ENCODE measurements around the gene TMC1.
A peak's percentile ranks its signal among the peaks of the same experiment; 100 is the strongest.
"Not testable (repeated sequence)": the region's sequence is repeated elsewhere in the genome, so short reads cannot be mapped to it uniquely, and the experiment has no call there.

The TMC1 gene

DNA sequence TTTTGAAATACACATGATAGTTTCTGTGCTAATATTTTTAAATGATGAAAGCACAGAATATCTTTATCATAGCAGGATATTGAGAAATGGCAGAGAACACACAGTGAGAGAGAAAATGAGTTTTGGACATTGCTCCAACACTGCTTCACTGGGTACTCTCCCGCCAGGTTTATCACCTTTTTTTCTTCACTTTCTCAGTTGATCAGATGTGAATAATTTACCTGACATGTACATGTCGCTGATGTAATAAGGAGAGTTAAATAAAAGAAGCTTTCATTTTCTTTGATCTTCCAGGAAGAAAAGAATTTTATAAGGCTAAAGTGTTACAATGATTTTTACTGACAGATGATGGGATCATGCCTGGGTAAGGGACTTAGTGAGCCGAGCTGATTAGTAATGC lies 297.0 kb downstream of the TMC1 start:
- no peak for DNase-seq (ENCODE audit: low read depth in 2 of 2)

DNA sequence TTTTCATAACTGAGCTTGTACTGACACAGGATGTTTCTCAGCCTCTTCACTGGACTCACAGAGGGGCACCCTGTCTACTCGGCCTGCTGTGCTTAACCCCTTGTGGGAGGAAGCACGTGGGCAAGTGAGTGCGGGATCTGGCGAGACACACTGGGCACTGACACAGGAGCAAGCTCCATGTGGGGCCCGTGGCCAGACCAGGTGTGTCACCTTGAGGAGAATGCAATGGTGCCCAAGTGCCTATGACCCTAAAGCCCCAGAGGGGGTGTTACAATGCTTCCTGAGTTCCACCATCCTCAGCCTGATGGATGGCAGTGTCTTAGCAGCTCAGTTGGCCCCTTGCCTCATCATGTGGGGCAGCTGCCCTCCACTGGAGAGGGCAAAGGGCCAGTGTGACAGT lies 302.6 kb downstream of the TMC1 start:
- DNase-seq (ENCODE audit: low read depth in 2 of 2) = no peak

DNA sequence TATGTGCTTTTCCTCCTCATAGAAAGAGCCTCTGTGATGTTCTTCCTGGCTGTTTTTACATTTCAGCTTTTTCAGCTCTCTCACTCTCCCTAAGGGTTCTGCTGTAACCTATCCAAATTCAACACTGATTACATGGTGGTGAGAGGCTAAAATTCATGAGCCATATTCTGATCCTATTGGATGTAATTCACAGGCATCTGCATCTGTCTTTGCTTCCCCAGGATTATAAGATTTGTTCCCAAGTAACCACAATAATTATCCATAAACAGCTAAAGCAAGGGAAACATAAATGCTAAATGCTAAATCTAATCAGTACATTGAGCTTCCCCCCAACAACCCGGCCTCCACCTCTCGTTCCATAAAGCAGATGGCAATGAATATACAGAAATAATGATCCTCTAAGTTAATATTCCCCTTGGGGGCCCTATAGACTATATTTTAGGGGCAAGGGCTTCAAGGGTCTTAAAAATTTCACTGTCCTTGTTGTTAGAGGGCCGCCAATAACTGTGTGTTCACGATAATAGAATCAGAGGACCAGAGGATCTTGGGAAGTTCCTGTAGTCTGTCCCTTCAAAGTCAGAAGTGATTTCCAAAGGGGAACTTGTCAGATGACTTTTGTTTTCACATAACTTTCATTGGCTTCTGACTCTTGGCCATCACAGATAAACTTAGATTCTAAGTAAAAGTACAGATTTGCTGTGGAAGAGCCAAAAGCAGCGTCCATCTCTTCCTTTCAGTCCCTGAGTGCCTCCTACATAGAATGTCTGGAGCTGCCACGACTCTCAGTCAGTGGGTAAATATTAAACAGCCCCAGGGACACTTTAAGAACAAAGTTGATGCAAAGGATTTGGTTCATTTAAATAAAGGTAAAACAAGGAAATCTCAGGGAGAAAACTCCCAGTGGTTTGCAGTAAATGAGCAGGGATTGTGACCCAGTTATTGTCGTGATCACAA lies 305.9 kb downstream of the TMC1 start:
- DNase-seq (ENCODE audit: low read depth in 2 of 2) = no peak

DNA sequence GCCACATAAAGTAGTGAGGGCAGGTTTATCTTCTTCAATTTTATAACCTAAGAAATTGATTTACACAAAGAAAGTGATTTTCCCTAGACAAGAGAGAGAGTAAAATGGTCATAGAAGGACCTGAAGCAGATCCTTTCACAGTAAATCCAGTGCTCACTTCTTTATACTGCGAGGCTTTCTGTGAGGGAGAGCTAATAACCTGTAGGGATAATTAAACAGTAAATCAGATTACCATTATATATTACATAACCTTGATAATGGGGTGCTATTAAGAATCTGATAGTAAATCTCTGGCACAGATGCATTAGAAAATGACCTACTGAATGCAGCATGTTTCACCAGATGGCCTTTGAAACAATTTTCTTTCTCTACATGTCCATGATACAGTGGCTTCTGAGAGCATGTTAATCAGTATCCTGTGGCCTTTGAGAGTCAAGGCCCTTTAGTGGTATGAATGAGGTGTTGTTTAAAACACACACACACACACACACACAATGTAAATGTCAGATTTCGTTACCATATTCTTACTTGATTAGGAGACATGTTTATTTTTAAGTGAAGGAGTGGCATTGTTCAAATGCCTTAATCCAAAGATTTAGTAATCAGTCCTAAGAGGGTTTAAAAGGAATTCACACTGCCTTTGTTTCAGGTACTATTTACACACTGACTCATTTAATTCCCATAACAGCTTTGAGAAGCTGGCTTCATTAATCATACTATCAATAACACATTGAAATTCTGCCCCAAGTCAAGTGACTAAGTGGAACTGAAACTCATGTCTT lies 306.7 kb downstream of the TMC1 start:
- DNase-seq (ENCODE audit: low read depth in 2 of 2) = no peak

DNA sequence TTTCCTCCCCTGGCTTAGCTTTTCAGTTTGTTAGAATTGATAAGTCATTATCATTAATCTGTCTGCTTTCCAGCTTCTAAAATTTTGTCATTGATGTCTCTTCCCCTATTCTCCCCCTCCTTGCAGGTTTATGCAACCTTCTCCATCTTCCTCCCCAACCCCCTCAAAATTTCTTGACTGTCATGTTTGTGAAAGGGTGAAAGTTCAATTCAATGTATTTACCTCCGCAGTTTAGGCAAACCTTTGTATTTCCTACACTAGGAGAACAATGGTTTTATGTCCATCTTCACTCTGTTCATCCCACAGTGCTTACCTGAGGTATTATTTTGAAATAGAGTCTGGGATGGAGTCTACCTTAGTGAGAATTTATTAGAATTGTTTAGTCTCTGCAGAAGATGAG lies 313.6 kb downstream of the TMC1 start:
- no peak for DNase-seq (ENCODE audit: low read depth in 2 of 2)

DNA sequence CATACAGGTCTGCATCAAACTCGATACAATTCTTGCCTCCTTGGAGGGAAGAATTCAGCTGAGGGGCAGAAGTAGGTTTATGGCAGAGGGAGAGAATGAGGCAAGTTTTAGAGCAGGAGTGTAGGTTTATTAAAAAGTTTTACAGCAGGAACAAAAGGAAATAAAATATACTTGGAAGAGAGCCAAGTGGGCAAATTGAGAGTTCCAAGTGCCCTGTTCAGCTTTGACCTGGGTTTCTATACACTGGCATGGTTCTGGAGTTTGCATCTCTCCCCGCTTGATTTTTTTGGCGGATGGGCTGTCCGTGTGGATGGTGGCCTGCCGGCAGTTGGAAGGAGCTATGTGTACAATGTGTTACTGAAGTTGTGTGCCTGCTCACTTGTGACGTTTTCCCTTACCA lies 315.4 kb downstream of the TMC1 start:
- no peak for DNase-seq (ENCODE audit: low read depth in 2 of 2)

DNA sequence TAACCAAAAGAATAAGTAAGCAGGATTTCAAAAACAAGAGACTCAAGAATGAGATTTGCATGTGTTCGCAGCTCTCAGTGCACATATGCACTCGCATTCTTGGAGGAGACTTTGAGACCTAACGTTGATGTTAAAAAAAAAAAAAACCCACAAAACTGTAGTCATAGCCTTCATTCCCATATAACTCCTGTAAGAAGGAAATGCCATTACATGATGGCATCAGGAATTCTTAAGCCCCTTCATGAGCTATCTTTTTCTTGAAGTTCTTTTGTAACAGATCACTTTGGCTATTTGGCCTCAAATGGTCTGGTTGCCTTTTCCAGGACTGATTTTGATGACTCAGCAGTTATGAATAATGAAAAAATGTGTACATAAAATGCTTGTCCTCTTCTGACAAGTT lies 317.7 kb downstream of the TMC1 start:
- peak; percentile 67 to 70 for DNase-seq (ENCODE audit: low read depth in 2 of 2)

DNA sequence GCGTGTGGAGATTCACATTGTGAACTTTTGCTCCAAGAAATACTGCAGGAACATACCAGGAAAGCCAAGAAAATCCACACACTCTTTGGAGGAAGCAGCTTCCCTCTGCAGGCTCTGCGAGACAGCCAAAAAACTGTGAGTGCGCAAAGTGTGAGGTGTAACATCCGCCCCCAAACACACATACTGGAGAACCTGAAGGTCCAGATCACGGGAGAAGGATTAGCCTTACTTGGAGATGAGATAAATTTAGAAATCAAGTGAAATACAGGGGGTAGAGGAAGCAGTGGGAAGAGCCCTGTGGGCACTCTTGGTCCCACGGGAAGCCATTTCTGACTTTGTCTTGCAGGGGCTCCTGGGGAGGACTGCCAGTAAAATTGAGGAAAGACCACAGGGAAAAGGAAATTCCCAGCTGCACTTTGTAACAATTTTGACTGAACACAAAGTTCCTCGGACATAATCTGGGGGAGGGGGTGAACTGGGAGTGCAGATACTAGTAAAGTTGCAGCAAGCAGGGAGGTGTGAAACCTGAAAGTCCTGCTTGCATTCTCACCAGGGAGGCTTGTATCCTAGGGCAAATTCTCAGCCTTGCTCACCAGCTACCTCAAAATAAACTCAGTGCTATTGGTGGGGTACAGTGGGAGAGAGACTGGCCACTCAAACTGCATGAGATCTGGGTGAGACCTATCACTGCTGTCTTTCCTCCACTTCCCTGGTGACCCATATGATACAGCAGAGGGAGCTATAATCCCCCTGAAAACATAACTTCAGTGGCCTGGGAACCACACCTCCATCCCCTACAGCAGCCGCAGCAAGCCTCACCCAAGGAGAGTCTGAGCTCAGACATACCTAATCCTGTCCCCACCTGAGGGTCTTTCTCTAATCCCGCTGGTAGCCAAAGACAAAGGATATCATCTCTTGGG lies 322.4 kb downstream of the TMC1 start:
- no peak for DNase-seq (ENCODE audit: low read depth in 2 of 2)

DNA sequence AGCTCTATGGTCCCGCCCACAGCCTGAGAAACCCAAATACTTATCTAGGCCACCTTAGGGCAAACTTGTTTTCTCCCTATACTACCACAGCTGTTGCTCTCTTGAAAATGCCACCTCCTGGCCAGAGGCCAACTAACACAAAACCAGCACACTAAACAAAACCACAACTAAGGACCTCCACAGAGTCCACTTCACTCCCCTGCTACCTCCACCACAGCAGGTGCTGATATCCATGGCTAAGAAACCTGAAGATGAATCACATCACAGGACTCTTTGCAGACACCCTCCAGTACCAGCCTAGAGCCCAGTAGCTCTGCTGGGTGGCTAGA lies 323.0 kb downstream of the TMC1 start:
- DNase-seq (ENCODE audit: low read depth in 2 of 2) = no peak

DNA sequence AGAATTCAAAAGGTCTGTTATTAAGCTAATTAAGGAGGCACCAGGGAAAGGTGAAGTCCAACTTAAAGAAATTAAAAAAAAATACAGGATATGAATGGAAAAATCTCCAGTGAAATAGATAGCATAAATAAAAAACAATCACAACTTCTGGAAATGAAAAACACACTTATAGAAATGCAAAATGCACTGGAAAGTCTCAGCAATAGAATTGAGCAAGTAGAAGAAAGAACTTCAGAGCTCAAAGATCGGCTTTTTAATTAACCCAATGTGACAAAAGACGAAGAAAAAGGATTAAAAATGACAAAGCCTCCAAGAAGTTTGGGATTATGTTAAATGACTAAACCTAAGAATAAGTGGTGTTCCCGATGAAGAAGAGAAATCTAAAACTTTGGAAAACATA lies 323.6 kb downstream of the TMC1 start:
- DNase-seq (ENCODE audit: low read depth in 2 of 2) = not testable (repeated sequence)

DNA sequence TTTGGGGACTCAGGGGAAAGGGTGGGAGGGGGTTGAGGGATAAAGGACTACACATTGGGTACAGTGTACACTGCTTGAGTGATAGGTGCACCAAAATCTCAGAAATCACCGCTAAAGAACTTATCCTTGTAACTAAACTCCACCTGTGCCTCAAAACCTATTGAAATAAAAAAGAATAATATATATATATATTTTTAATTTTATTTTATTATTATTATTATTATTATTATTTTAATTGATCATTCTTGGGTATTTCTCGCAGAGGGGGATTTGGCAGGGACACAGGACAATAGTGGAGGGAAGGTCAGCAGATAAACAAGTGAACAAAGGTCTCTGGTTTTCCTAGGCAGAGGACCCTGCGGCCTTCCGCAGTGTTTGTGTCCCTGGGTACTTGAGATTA lies 328.8 kb downstream of the TMC1 start:
- not testable (repeated sequence) for DNase-seq (ENCODE audit: low read depth in 2 of 2)

DNA sequence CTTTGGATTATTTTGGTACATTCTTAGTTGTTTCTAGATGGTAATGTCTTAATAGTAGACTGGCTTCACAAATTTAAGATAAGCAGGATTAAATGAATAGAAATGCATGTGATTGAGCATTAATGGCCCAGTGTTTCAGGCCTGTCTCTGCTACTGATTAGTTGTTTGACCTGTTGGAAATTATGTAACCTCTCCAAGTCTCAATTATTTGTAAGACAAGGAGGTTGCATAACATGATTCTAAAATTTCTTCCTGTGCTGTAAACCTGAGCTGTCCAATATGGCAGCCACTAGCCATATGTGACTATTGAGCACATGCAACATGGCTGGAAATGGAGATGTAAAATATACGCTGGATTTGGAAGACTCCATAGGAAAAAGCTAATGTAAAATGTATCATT lies 333.9 kb downstream of the TMC1 start:
- DNase-seq (ENCODE audit: low read depth in 2 of 2) = no peak

DNA sequence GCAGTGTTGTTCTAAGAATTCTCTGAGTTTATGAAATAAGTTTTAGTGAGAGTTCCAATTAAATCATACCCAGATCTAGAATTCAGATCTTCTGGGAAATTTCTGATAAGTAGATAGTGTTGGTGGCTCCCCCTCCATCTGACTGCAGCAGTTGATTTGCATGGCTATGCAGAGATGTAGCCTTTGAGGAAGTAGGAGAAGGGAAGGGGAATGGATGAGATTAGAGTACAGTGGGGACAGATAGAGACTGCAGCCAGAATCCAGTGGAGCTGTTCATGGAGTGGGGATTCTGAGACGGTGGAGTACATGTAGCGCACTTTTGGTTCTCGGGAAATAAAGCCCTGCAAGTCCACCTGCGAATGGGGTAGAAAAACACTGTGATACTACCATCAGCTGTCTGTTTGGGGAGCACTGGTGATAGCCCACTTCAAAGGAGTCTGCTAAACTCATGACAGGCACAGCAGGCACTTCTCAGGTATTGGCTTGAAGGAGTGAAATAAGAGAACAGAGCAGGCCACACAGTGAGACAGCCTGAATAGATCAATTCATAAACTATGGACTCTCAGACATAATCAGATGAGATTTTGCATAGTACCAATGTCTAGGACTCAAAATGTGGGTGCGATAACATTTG lies 334.6 kb downstream of the TMC1 start:
- DNase-seq (ENCODE audit: low read depth in 2 of 2) = no peak

DNA sequence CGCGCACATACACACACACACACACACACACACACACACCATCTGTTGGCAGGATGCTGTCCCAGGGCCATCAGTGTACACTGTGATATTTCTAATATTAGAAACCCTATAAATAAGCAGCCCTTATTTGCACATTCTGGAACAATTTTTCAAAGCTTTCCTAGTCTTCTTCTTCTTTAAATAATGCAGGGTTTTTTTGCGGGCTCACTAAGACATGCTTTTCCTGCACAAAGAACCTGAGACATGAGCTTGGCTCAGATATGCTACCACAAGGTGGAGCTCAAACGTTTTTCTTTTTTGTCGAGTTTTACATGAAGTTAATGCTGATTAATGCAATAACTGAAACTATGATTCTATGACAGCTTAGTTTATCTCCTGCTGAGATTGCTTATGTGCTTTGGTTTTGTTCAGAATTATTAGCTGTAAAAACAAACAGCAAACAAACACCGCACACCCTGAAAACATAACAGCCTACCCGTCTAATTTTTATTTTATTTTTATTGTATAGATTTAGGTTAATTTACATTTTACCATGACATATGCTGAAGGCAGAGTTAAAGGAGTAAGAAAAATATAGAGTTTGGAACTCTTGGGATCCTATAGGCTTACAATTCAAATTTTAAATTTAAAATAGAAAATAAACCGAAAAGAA lies 335.7 kb downstream of the TMC1 start:
- DNase-seq (ENCODE audit: low read depth in 2 of 2) = peak; percentile 37 to 42

DNA sequence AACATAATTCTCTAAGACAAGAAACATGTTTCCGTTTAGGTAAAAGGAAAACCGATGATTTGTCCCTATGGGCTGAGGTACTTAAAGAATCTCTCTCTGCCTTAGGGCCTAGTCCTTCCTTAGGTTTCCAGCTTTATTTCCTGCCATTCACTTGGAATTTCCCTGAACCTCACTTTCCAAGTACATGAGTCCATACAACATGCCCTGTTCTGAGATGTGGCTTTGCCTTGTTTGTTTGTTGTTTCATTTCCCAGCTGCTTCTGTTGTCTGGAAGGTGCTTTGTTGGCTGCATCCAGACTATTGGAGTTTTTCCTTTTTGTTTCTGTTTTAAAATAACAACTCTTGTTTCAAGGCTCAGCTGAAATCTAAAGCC lies 336.2 kb downstream of the TMC1 start:
- DNase-seq (ENCODE audit: low read depth in 2 of 2) = no peak

DNA sequence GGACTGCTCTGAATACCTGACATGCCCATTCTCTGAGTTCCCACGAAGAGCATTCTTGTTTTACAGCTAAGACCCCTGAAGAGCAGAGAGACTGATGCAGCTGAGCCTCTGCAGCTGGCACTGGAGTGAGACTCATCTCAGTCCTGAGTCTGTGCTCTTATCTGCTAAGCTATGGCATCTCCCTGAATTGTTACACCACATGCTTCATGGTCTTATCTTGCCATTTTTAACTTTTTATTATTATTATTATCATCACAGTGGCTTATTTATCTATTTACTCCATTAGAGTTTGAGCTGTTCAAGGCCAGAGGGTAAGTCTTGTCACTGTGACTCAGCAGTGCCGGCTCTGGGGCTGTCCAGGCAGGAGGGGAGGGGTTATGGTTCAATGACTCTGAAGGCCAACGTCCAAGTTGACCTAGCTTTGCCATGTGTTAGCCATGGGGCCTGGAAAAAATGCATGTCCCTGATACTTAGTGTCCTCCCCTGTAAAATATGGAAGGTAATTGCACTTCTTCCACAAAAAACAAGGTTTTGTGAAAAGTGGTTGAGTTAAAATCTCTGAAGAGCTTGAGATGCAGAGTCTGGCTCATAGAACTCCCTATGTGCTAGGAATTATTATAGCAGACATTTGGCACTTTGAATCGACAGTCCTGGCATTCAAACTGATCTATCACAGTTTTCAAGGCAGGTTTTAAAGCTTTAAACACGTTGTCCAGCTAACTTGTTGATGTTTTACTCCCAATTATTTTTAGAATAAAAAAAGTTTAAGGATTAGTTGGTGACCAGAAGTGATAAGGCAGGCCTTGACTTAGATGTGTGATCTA lies 336.9 kb downstream of the TMC1 start:
- DNase-seq (ENCODE audit: low read depth in 2 of 2) = no peak

DNA sequence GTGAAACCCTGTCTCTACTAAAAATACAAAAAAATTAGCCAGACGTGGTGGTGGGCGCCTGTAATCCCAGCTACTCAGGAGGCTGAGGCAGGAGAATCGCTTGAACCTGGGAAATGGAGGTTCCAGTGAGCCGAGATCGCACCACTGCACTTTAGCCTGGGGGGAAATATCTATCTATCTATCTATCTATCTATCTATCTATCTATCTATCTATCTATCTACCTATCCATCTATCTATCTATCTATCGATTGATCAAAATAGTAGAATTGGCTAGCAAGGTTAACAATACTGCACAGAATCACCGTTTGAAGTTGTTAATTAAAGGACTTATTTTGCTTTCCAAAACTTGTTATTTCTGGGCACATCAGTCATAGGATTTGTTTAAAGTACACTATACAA lies 341.4 kb downstream of the TMC1 start:
- DNase-seq (ENCODE audit: low read depth in 2 of 2) = not testable (repeated sequence)

DNA sequence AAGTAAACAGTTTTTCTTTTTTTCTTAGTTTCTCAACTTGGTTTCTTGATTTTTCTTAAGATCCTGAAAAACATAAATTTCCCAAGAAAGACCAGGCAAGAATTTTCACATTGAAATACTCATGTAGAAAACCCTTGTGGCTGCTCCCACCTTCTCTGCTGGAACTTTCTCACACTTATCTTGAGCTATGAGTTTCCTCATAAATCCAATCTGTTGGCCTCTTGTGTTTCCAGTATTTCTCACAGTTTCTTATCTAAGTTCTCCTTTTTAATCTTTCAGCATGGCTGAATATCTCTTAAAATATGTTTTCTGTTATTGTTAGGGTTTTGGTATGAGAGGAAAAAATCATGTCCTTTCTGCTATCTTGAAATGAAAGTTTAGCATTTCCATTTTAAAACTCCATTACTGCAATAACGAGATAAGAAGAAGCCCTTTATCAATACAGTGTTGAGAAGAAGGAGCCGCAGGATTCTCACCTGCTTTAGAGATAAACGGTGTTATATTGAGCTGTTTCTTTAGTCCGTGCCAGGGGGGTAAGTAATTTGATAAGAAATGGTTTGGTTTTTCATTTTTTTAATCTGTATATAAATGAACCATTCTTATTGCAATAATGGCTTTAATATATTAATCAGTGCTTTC lies 342.2 kb downstream of the TMC1 start:
- DNase-seq (ENCODE audit: low read depth in 2 of 2) = no peak

DNA sequence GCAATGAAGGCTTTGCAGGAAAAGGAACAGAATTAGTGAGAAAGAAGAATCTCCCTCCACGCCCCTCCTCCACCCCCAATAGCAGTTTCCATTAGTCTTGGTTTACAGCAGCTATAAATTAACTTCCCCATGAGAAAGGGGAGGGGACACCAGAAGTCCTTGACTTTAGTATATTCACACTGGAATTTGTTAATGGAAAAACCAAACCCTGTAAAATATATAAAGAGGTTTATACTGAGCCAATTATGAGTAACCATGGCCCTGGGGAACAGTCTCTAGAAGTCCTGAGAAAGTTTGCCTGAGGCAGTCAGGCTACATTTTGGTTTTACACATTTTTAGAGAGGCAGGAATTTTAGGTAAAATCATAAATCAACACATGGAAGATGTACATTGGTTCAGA lies 342.9 kb downstream of the TMC1 start:
- peak in 1 of 2 experiments; percentile 3 for DNase-seq (ENCODE audit: low read depth in 2 of 2)

DNA sequence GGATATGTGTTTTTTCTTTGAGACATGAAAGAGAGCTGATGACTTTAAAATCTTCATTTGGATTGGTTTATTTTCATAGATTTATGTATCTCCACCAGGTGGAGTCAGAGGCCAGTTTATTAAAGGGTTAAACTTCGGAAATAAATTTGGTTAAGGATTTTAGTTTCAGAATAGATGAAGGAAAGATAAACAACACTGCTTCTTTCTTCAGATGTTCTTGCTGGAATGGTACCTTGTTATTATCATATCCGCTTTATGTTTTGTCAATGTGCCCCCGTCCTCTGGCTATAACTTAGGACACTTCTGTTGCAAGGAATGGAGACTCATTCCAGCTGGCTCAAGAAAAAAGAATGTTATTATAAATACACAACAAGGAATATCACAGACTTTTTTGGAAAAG lies 350.3 kb downstream of the TMC1 start:
- DNase-seq (ENCODE audit: low read depth in 2 of 2) = peak in 1 of 2 experiments; percentile 4
